GM18517 (cell line): ENCODE measurements around the gene GATA1.

Source experiments
- ATAC-seq: cut with Tn5 transposase; IDR thresholded peaks from one replicate; pipeline ENCODE4 v1.9.1; 2021; ENCODE audit warnings: mild to moderate bottlenecking, moderate library complexity; ENCODE audit not compliant: unreplicated experiment

Gene GATA1

GRCh38 chrX:48786341-48786800 is at the start of gene GATA1:
GATA1 (plus strand) TSS chrX:48786590; CDS start chrX:48791110, 4,520 bp downstream.
- no peak for ATAC-seq

- ATAC-seq, result no peak
Measured at GRCh38 chrX:48736878-48737212, 49.5 kb upstream of the GATA1 start.

- peak; percentile 93 for ATAC-seq
Measured at GRCh38 chrX:48737213-48737938, 49.0 kb upstream of the GATA1 start.

GRCh38 chrX:48737940-48738339 is 48.5 kb upstream of the GATA1 start:
- ATAC-seq, result no peak

- no peak for ATAC-seq
Measured at GRCh38 chrX:48741834-48742233, 44.6 kb upstream of the GATA1 start.

GRCh38 chrX:48745222-48745621 is 41.2 kb upstream of the GATA1 start:
- ATAC-seq, result no peak

GRCh38 chrX:48747415-48748016 is 38.9 kb upstream of the GATA1 start:
- ATAC-seq, result no peak

- ATAC-seq, result no peak
Measured at GRCh38 chrX:48749182-48749581, 37.2 kb upstream of the GATA1 start.

GRCh38 chrX:48751343-48751742 is 35.0 kb upstream of the GATA1 start:
- ATAC-seq, result no peak

GRCh38 chrX:48752498-48752897 is 33.9 kb upstream of the GATA1 start:
- ATAC-seq, result no peak

- no peak for ATAC-seq
Measured at GRCh38 chrX:48753708-48754228, 32.6 kb upstream of the GATA1 start.

- ATAC-seq, result no peak
Measured at GRCh38 chrX:48754238-48754637, 32.2 kb upstream of the GATA1 start.

GRCh38 chrX:48761674-48762471 is 24.5 kb upstream of the GATA1 start, which contains the start of gene GLOD5:
GLOD5 (plus strand) TSS chrX:48761747; CDS start chrX:48761791, 44 bp downstream.
- ATAC-seq, result no peak

- ATAC-seq, result no peak
Measured at GRCh38 chrX:48769230-48769629, 17.2 kb upstream of the GATA1 start.

GRCh38 chrX:48770296-48770695 is 16.1 kb upstream of the GATA1 start:
- ATAC-seq, result no peak

- no peak for ATAC-seq
Measured at GRCh38 chrX:48772602-48773001, 13.8 kb upstream of the GATA1 start.

- no peak for ATAC-seq
Measured at GRCh38 chrX:48776818-48777439, 9.5 kb upstream of the GATA1 start.

GRCh38 chrX:48779399-48779798 is 7.0 kb upstream of the GATA1 start:
- no peak for ATAC-seq

GRCh38 chrX:48781705-48782104 is 4.7 kb upstream of the GATA1 start:
- no peak for ATAC-seq

- no peak for ATAC-seq
Measured at GRCh38 chrX:48782216-48782615, 4.2 kb upstream of the GATA1 start.

- no peak for ATAC-seq
Measured at GRCh38 chrX:48782795-48783194, 3.6 kb upstream of the GATA1 start.
